GM18873 (cell line): Measurements from ENCODE around the gene SEMA4A.

Source experiments
- ATAC-seq: cut with Tn5 transposase; IDR thresholded peaks from one replicate; pipeline ENCODE4 v1.9.1; 2021; ENCODE audit warnings: mild to moderate bottlenecking, moderate library complexity, moderate number of reproducible peaks; ENCODE audit not compliant: unreplicated experiment, low FRiP score

The SEMA4A gene

DNA sequence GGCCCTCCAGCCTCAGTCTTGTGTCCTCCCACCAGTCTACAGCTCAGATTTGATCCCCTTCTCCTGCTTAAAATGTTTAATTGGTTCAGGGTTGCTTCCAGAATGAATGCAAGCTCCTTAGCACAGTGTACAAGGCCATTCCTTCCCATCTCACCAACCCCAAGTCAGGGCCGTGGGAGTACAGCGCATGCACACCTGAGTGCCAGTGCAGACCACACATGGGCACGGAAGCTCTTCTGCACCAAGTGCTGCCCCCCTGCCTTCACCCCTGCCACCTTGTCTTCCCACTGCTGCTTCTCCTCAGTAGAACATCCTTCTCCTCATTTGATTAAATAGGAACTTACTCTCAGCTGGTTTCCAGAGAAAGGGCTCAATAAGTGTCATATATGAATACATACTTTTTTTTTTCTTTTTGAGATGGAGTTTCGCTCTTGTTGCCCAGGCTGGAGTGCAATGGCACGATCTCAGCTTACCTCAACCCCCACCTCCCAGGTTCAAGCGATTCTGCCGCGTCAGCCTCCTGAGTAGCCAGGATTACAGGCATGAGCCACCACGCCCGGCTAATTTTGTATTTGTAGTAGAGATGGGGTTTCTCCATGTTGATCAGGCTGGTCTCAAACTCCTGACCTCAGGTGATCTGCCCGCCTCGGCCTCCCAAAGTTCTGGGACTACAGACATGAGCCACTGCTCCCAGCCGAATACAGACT is 68.8 kb downstream of the SEMA4A start:
- ATAC-seq: no peak

DNA sequence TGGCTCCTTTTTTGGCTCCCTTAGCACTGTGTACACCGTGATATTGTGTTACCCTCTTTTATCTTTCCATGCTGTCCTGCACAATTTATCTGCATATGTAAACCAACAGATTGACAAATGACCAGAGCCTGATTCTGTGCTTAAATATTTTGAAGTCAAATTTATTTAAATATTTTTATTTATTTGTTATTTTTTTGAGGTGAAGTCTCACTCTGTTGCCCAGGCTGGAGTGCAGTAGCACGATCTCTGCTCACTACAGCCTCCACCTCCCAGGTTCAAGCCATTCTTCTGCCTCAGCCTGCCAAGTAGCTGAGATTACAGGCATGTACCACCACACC is 72.3 kb downstream of the SEMA4A start:
- no peak for ATAC-seq

DNA sequence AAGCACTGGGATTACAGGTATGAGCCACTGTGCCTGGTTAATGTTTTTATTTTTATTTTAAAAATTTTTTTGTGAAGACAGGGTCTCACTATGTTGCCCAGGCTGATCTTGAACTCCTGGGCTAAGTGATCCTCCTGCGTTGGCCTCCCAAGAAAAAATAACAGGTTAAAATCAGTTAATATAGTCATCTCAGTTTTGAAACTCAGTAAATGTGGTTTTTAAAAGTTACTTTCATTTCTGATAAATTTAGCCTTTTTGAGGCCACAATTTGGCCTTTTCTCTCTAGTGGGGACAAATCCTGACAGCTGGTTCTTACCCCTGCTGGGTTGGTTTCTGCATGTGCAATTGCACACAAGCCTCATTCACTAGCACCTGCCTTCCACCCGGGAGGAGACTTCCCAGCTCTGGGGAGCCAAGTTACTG is 72.7 kb downstream of the SEMA4A start:
- ATAC-seq: peak; percentile 59

DNA sequence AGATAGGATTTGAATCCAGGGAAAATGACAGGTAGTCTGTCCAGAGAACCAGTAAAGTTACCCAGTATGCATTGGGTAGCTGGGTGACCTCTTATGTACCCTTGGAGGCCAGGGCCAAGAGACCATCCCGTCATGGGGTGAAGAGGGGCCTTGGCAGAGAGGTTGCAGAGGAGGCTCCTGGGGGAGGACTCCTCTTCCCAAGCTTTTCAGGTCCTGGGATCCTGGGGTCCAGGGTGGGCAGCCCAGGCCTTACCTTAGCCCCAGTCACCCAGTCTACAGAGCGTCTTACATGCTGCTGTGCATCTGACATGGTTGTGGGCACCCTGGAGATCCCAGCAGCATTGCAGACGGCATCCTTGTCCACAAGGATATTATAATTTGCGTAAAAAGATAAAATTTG is 73.4 kb downstream of the SEMA4A start:
- no peak for ATAC-seq
